ENCODE measurements around the gene BRS3. TPM values are rescaled to one million over a fixed set of nuclear protein-coding genes. Genes with fewer than 3 reads are reported as not detected.

BRS3 gene
- total RNA-seq, 1 donor from 2014 or later = not detected

- H3K9me3 ChIP-seq = no peaks in the 10 kb centered on the region
- intact Hi-C loops (cut with DNase I) = no loop called here
- TF ChIP-seq POLR2A (IDR thresholded peaks at IDR 0.05) = no peak
- TF ChIP-seq POLR2AphosphoS5 (IDR thresholded peaks at IDR 0.05; ENCODE audit: insufficient read depth in 1 of 2, low read depth in 1 of 2) = no peak
- no peak for TF ChIP-seq CTCF (IDR thresholded peaks at IDR 0.05)
- no peaks in the 10 kb centered on the region for H3K4me1 ChIP-seq
- no peak overlapping the region for H3K4me3 ChIP-seq
- no peaks in the 10 kb centered on the region for H3K36me3 ChIP-seq
- DNase-seq (ENCODE audit: extremely low spot score in 2 of 2) = no peak
- no peaks in the 10 kb centered on the region for H3K27me3 ChIP-seq
- H3K27ac ChIP-seq = no peak overlapping the region
Observed at GRCh38 chrX:136475236-136475635, 12.5 kb upstream of the BRS3 start.

GRCh38 chrX:136476501-136476900 is 11.2 kb upstream of the BRS3 start:
- Histone ChIP-seq H3K27ac (no peak overlapping the region), H3K36me3 (no peaks in the 10 kb centered on the region), H3K9me3 (no peaks in the 10 kb centered on the region), H3K4me3 (no peak overlapping the region), H3K27me3 (no peaks in the 10 kb centered on the region), H3K4me1 (no peaks in the 10 kb centered on the region)
- no peak for DNase-seq (ENCODE audit: extremely low spot score in 2 of 2)
- intact Hi-C loops (cut with DNase I) = no loop called here
- no peak for TF ChIP-seq POLR2A (IDR thresholded peaks at IDR 0.05)
- no peak for TF ChIP-seq POLR2AphosphoS5 (IDR thresholded peaks at IDR 0.05; ENCODE audit: insufficient read depth in 1 of 2, low read depth in 1 of 2)
- TF ChIP-seq CTCF (IDR thresholded peaks at IDR 0.05) = no peak

GRCh38 chrX:136477026-136477425 is 10.7 kb upstream of the BRS3 start:
- Histone ChIP-seq H3K36me3 (no peaks in the 10 kb centered on the region), H3K27me3 (no peaks in the 10 kb centered on the region), H3K9me3 (no peaks in the 10 kb centered on the region), H3K27ac (no peak overlapping the region), H3K4me1 (no peaks in the 10 kb centered on the region), H3K4me3 (no peak overlapping the region)
- intact Hi-C loops (cut with DNase I) = no loop called here
- TF ChIP-seq POLR2A (IDR thresholded peaks at IDR 0.05) = no peak
- TF ChIP-seq POLR2AphosphoS5 (IDR thresholded peaks at IDR 0.05; ENCODE audit: insufficient read depth in 1 of 2, low read depth in 1 of 2) = no peak
- no peak for TF ChIP-seq CTCF (IDR thresholded peaks at IDR 0.05)
- DNase-seq (ENCODE audit: extremely low spot score in 2 of 2) = no peak

GRCh38 chrX:136480383-136480782 is 7.4 kb upstream of the BRS3 start:
- intact Hi-C loops (cut with DNase I) = no loop called here
- no peaks in the 10 kb centered on the region for H3K36me3 ChIP-seq
- H3K4me3 ChIP-seq = no peak overlapping the region
- H3K9me3 ChIP-seq = no peaks in the 10 kb centered on the region
- H3K27me3 ChIP-seq = no peaks in the 10 kb centered on the region
- H3K4me1 ChIP-seq = no peaks in the 10 kb centered on the region
- no peak overlapping the region for H3K27ac ChIP-seq
- DNase-seq (ENCODE audit: extremely low spot score in 2 of 2) = no peak
- no peak for TF ChIP-seq POLR2AphosphoS5 (IDR thresholded peaks at IDR 0.05; ENCODE audit: insufficient read depth in 1 of 2, low read depth in 1 of 2)
- TF ChIP-seq POLR2A (IDR thresholded peaks at IDR 0.05) = no peak

GRCh38 chrX:136488706-136489105 is 959 bp downstream of the BRS3 start:
- intact Hi-C loops (cut with DNase I) = no loop called here

More at GRCh38 chrX:136488706-136489105, 959 bp downstream of the BRS3 start:
- no peaks in the 10 kb centered on the region for H3K9me3 ChIP-seq
- no peak overlapping the region for H3K27ac ChIP-seq
- TF ChIP-seq CTCF (IDR thresholded peaks at IDR 0.05) = no peak
- no peaks in the 10 kb centered on the region for H3K27me3 ChIP-seq
- H3K4me1 ChIP-seq = no peaks in the 10 kb centered on the region
- H3K36me3 ChIP-seq = no peaks in the 10 kb centered on the region
- DNase-seq (ENCODE audit: extremely low spot score in 2 of 2) = no peak
- H3K4me3 ChIP-seq = no peak overlapping the region

Data from vagina (tissue), 2 donors.